HepG2 (cell line): Measurements from ENCODE around the gene LRP1-AS. TPM values are rescaled to one million over a fixed set of nuclear protein-coding genes. Genes with fewer than 3 reads are reported as not detected.

Experiments used
- BCL3 ChIP-seq: sonication (generic); formaldehyde crosslinking; IDR thresholded peaks from 2 replicates; pipeline ENCODE4 v1.5.1; 2020; ENCODE audit warnings: mild to moderate bottlenecking, missing genetic modification reagents, moderate library complexity
- EP300 ChIP-seq, 3 experiments: sonication (generic) in 1 of 3; formaldehyde crosslinking in 1 of 3; IDR thresholded peaks; 2 replicates each; pipeline versions ENCODE4 v1.5.1 to v1.6.1; 2011 to 2020; ENCODE audit warnings: low read depth in 2 of 3, low read length in 2 of 3, borderline replicate concordance in 1 of 3, improper control_type of control experiment in 1 of 3, mild to moderate bottlenecking in 1 of 3, missing genetic modification reagents in 1 of 3, moderate library complexity in 1 of 3
- FOSL1 ChIP-seq: sonication (generic); formaldehyde crosslinking; IDR thresholded peaks from 2 replicates; pipeline ENCODE4 v1.9.0; 2021; ENCODE audit warnings: missing genetic modification reagents, borderline replicate concordance
- JUNB ChIP-seq: sonication (generic); formaldehyde crosslinking; IDR thresholded peaks from 2 replicates; pipeline ENCODE4 v1.8.0; 2022; ENCODE audit warnings: missing genetic modification reagents, mild to moderate bottlenecking, borderline replicate concordance
- MED13 ChIP-seq: sonication (generic); formaldehyde crosslinking; IDR thresholded peaks from 2 replicates; pipeline ENCODE4 v1.5.0; 2020; ENCODE audit warnings: missing genetic modification reagents
- MEIS1 ChIP-seq: sonication (generic); formaldehyde crosslinking; IDR thresholded peaks from 2 replicates; pipeline ENCODE4 v1.9.0; 2021; ENCODE audit warnings: mild to moderate bottlenecking, missing genetic modification reagents, moderate library complexity, borderline replicate concordance
- PRDM10 ChIP-seq: sonication (generic); formaldehyde crosslinking; IDR thresholded peaks from 2 replicates; pipeline ENCODE4 v1.4.0; 2020; ENCODE audit warnings: low read depth, missing genetic modification reagents
- XRCC5 ChIP-seq: fragments of 200-400 bp; formaldehyde crosslinking; optimal IDR thresholded peaks from 2 replicates; pipeline ENCODE3; 2017; ENCODE audit warnings: mild to moderate bottlenecking, low read length
- ZBED4 ChIP-seq: sonication (generic); formaldehyde crosslinking; IDR thresholded peaks from 2 replicates; pipeline ENCODE4 v1.4.0; 2020; ENCODE audit warnings: missing genetic modification reagents, borderline replicate concordance
- ZBTB10 ChIP-seq: sonication (generic); formaldehyde crosslinking; IDR thresholded peaks from 2 replicates; pipeline ENCODE4 v1.4.0; 2020; ENCODE audit warnings: missing genetic modification reagents, borderline replicate concordance
- ZFP37 ChIP-seq: sonication (generic); formaldehyde crosslinking; IDR thresholded peaks from 2 replicates; pipeline ENCODE4 v1.4.0; 2020; ENCODE audit warnings: missing genetic modification reagents, borderline replicate concordance
- ZNF20 ChIP-seq: sonication (generic); formaldehyde crosslinking; IDR thresholded peaks from 2 replicates; pipeline ENCODE4 v1.4.0; 2020; ENCODE audit warnings: mild to moderate bottlenecking, moderate library complexity, missing genetic modification reagents
- ZNF383 ChIP-seq: sonication (generic); formaldehyde crosslinking; IDR thresholded peaks from 2 replicates; pipeline ENCODE4 v1.4.0; 2020; ENCODE audit warnings: missing genetic modification reagents, mild to moderate bottlenecking, borderline replicate concordance
- ZNF740 ChIP-seq: sonication (generic); formaldehyde crosslinking; IDR thresholded peaks from 2 replicates; pipeline ENCODE4 v1.4.0; 2020; ENCODE audit warnings: missing genetic modification reagents
- polyA plus RNA-seq, 8 experiments: library from polyadenylated mRNA; depleted of rRNA in 3 of 8; stranded (reverse) in 7 of 8; unstranded in 1 of 8; fragments of >200 nt; fragmentation: Illumina TruSeq in 4 of 8; extraction: Trizol in 4 of 8; gene quantifications; 2 replicates each; pipeline versions ENCODE4 v1.2.1 to v1.2.3, GENCODE V29; 2011 to 2016; ENCODE audit warnings: low read depth in 4 of 8, missing spikeins in 1 of 8, mixed read lengths in 1 of 8; ENCODE audit not compliant: insufficient read depth in 1 of 8
- total RNA-seq, 5 experiments: library from RNA; depleted of rRNA; stranded (reverse); fragments of >200 nt; fragmentation: Illumina TruSeq; extraction: Trizol; gene quantifications; 2 replicates each; pipeline ENCODE4 v1.2.3, GENCODE V29; 2016; ENCODE audit warnings: low read depth in 1 of 5

The LRP1-AS gene
- total and polyA plus RNA-seq, 2 of the 13 experiments (the other 11 are each of a cell fraction or from before 2014, with no cell fraction given), result 0.20 TPM; not detected in 1

GRCh38 chr12:57138526-57139272, 8.7 kb downstream of the LRP1-AS start (continued):
- TF ChIP-seq PRDM10 (CRISPR knock-in tag) (0 out of 2 replicates have a peak, but pooled peaks have one; percentile 41), MED13 (CRISPR knock-in tag) (no peak), ZFP37 (no peak), FOSL1 (CRISPR knock-in tag) (no peak), XRCC5 (no peak), MEIS1 (no peak), JUNB (CRISPR knock-in tag) (no peak), ZBED4 (no peak), EP300 (IDR thresholded peaks at IDR 0.05; ENCODE audit: low read depth in 2 of 2, low read length in 2 of 2) (peak in 1 of 2 experiments; percentile 53; a peak in 1 of 4 replicates), EP300 (CRISPR knock-in tag; IDR thresholded peaks at IDR 0.05; ENCODE audit: borderline replicate concordance) (no peak), ZNF740 (CRISPR knock-in tag) (0 out of 2 replicates have a peak, but pooled peaks have one; percentile 18), ZNF20 (no peak), BCL3 (CRISPR knock-in tag) (no peak), ZBTB10 (CRISPR knock-in tag) (peak; percentile 47; the same call in 1 of the 2 replicates), ZNF383 (no peak)
